Caco-2 (cell line): ENCODE results near the gene CHST14. TPM values are rescaled to one million over a fixed set of nuclear protein-coding genes. Genes with fewer than 3 reads are reported as not detected.

ENCODE experiments used
- BruUV-seq: library from RNA; stranded (reverse); fragments of 400-500 nt; replicated peaks from 2 replicates; lab custom pipeline; 2021; lab: Mats Ljungman, UMichigan
- CTCF ChIA-PET: fragments of 300-600 bp; sonication (Branson Sonifier 250); formaldehyde crosslinking; loops from one replicate; lab custom pipeline; 2022; ENCODE audit warnings: antibody characterized with exemption; lab: Charles Lee
- POLR2A ChIA-PET: fragments of 300-600 bp; sonication (Branson Sonifier 250); formaldehyde crosslinking; loops from one replicate; lab custom pipeline; 2022; ENCODE audit warnings: antibody characterized with exemption; lab: Charles Lee
- DNase-seq, 2 experiments: peaks; one replicate each; pipeline versions ENCODE4 v3.0.0 to v3.0.0-alpha.2; 2020 to 2022
- H3K27me3 ChIP-seq: replicated peaks from 2 replicates; pipeline ENCODE4 v1.6.0; 2011; ENCODE audit warnings: low read length; ENCODE audit not compliant: control insufficient read depth, insufficient read depth
- H3K36me3 ChIP-seq: 2 replicates; pipeline ENCODE4 v1.5.1; 2011; ENCODE audit warnings: low read length; ENCODE audit not compliant: control insufficient read depth, insufficient read depth
- H3K4me1 ChIP-seq: fragments of 250-450 bp; sonication (Bioruptor Pico); 2 replicates; pipeline ENCODE4 v1.5.1; 2020; ENCODE audit warnings: mild to moderate bottlenecking
- H3K4me3 ChIP-seq: 2 replicates; pipeline ENCODE4 v1.5.1; 2011; ENCODE audit warnings: low read depth, mild to moderate bottlenecking, control low read depth, low read length
- H3K9me3 ChIP-seq: fragments of 250-450 bp; sonication (Bioruptor Pico); 2 replicates; pipeline ENCODE4 v1.5.1; 2020; ENCODE audit warnings: mild to moderate bottlenecking, moderate library complexity
- H3K27ac Mint-ChIP-seq: one replicate; pipeline ENCODE4 v1.8.0; 2022; ENCODE audit warnings: mixed read lengths; ENCODE audit not compliant: unreplicated experiment
- H3K27me3 Mint-ChIP-seq: one replicate; pipeline ENCODE4 v1.8.0; 2022; ENCODE audit warnings: mixed read lengths; ENCODE audit not compliant: insufficient read depth, unreplicated experiment
- H3K36me3 Mint-ChIP-seq: one replicate; pipeline ENCODE4 v1.8.0; 2022; ENCODE audit warnings: mild to moderate bottlenecking, mixed read lengths; ENCODE audit not compliant: insufficient read depth, unreplicated experiment
- H3K4me1 Mint-ChIP-seq: one replicate; pipeline ENCODE4 v1.8.0; 2022; ENCODE audit warnings: low read depth, mixed read lengths; ENCODE audit not compliant: unreplicated experiment
- H3K4me3 Mint-ChIP-seq: one replicate; pipeline ENCODE4 v1.8.0; 2022; ENCODE audit warnings: mild to moderate bottlenecking, moderate library complexity, mixed read lengths; ENCODE audit not compliant: unreplicated experiment
- H3K9me3 Mint-ChIP-seq: one replicate; pipeline ENCODE4 v1.8.0; 2022; ENCODE audit warnings: mixed read lengths; ENCODE audit not compliant: unreplicated experiment
- CTCF ChIP-seq, 2 experiments: fragments of 200-600 bp in 1 of 2; IDR thresholded peaks; 1 replicate in 1 of 2; 2 replicates in 1 of 2; pipeline versions ENCODE4 v1.5.1 to v1.8.0; 2011 to 2022; ENCODE audit warnings: antibody characterized with exemption in 1 of 2, control low read depth in 1 of 2, inconsistent platforms in 1 of 2, low read depth in 1 of 2, low read length in 1 of 2, mild to moderate bottlenecking in 1 of 2, moderate library complexity in 1 of 2; ENCODE audit not compliant: insufficient read depth in 1 of 2, severe bottlenecking in 1 of 2, unreplicated experiment in 1 of 2
- intact Hi-C: fragments of 100-400 bp; cut with micrococcal nuclease; formaldehyde crosslinking; loops from one replicate; pipeline ENCODE4 v1.10.0; 2022; ENCODE audit not compliant: unreplicated experiment
- total RNA-seq: library from RNA; stranded (reverse); gene quantifications from 2 replicates; pipeline ENCODE4 v1.2.3, GENCODE V29; 2022

Gene CHST14
- total RNA-seq, 1 experiment from 2014 or later: 19.6 TPM

- peaks cover 53% of the 10 kb centered on the region for H3K36me3 Mint-ChIP-seq
- H3K9me3 Mint-ChIP-seq: no peaks in the 10 kb centered on the region
- H3K4me3 Mint-ChIP-seq: no peak overlapping the region
- H3K4me1 Mint-ChIP-seq: peaks cover 8% of the 10 kb centered on the region
- Histone ChIP-seq H3K9me3 (no peaks in the 10 kb centered on the region), H3K4me1 (peaks cover 6% of the 10 kb centered on the region), H3K27me3 (no peaks in the 10 kb centered on the region), H3K4me3 (no peak overlapping the region), H3K36me3 (peaks cover 2% of the 10 kb centered on the region)
- no peak for DNase-seq
- CTCF ChIA-PET: no interaction called here
- H3K27ac Mint-ChIP-seq: no peak overlapping the region
- TF ChIP-seq CTCF (IDR thresholded peaks at IDR 0.05; ENCODE audit: insufficient read depth in 1 of 2, low read depth in 1 of 2, low read length in 1 of 2, severe bottlenecking in 1 of 2, unreplicated experiment in 1 of 2): no peak
- BruUV-seq: no TSS peak
- POLR2A ChIA-PET: no interaction called here
- intact Hi-C loops: no loop called here
- no peaks in the 10 kb centered on the region for H3K27me3 Mint-ChIP-seq
These were observed 4.8 kb upstream of the CHST14 start for GRCh38 chr15:40465939-40466338.

GRCh38 chr15:40466426-40467260, 4.1 kb upstream of the CHST14 start:
- H3K27me3 Mint-ChIP-seq: no peaks in the 10 kb centered on the region
- Histone ChIP-seq H3K4me1 (peaks cover 6% of the 10 kb centered on the region), H3K27me3 (no peaks in the 10 kb centered on the region), H3K9me3 (no peaks in the 10 kb centered on the region), H3K4me3 (no peak overlapping the region), H3K36me3 (peaks cover 2% of the 10 kb centered on the region)
- peaks cover 8% of the 10 kb centered on the region for H3K4me1 Mint-ChIP-seq
- no peak overlapping the region for H3K4me3 Mint-ChIP-seq
- intact Hi-C loops: no loop called here
- POLR2A ChIA-PET: no interaction called here
- H3K36me3 Mint-ChIP-seq: peaks cover 56% of the 10 kb centered on the region
- no TSS peak for BruUV-seq
- H3K27ac Mint-ChIP-seq: no peak overlapping the region
- CTCF ChIA-PET: no interaction called here
- H3K9me3 Mint-ChIP-seq: no peaks in the 10 kb centered on the region
- no peak for TF ChIP-seq CTCF (IDR thresholded peaks at IDR 0.05; ENCODE audit: insufficient read depth in 1 of 2, low read depth in 1 of 2, low read length in 1 of 2, severe bottlenecking in 1 of 2, unreplicated experiment in 1 of 2)
- no peak for DNase-seq

GRCh38 chr15:40467261-40467615, 3.5 kb upstream of the CHST14 start:
- no peak overlapping the region for H3K27ac Mint-ChIP-seq
- POLR2A ChIA-PET: no interaction called here
- Histone ChIP-seq H3K4me3 (no peak overlapping the region), H3K27me3 (no peaks in the 10 kb centered on the region), H3K4me1 (peaks cover 9% of the 10 kb centered on the region), H3K36me3 (peaks cover 1% of the 10 kb centered on the region), H3K9me3 (no peaks in the 10 kb centered on the region)
- CTCF ChIA-PET: no interaction called here
- no peak overlapping the region for H3K4me3 Mint-ChIP-seq
- intact Hi-C loops: no loop called here
- H3K9me3 Mint-ChIP-seq: no peaks in the 10 kb centered on the region
- H3K36me3 Mint-ChIP-seq: peaks cover 59% of the 10 kb centered on the region
- no peaks in the 10 kb centered on the region for H3K27me3 Mint-ChIP-seq
- no peak for DNase-seq
- peaks cover 8% of the 10 kb centered on the region for H3K4me1 Mint-ChIP-seq
- no peak for TF ChIP-seq CTCF (IDR thresholded peaks at IDR 0.05; ENCODE audit: insufficient read depth in 1 of 2, low read depth in 1 of 2, low read length in 1 of 2, severe bottlenecking in 1 of 2, unreplicated experiment in 1 of 2)
- no TSS peak for BruUV-seq
